A549 (cell line): ENCODE data around the gene CHKB. TPM values are rescaled to one million over a fixed set of nuclear protein-coding genes. Genes with fewer than 3 reads are reported as not detected.

Source experiments
- ATAC-seq, 2 experiments: fragments of 200-7000 bp in 1 of 2; fragments of >200 bp in 1 of 2; cut with Nextera tagmentation in 1 of 2; cut with Tn5 transposase in 1 of 2; 3 replicates each; pipeline versions ENCODE4 v1.8.0 to v1.9.1; 2018 to 2020; ENCODE audit warnings: mild to moderate bottlenecking in 1 of 2, moderate library complexity in 1 of 2
- CTCF ChIA-PET: fragments of 300-600 bp; sonication (Branson Sonifier 250); formaldehyde crosslinking; extraction: SDS; loops from one replicate; lab custom pipeline; 2021; ENCODE audit warnings: antibody characterized with exemption, inconsistent platforms; lab: Yijun Ruan, JAX
- POLR2A ChIA-PET: fragments of 350-600 bp; formaldehyde crosslinking; extraction: SDS; loops from one replicate; lab custom pipeline; 2021; ENCODE audit warnings: antibody characterized with exemption, inconsistent platforms; lab: Yijun Ruan, JAX
- DNase-seq, 2 experiments: peaks; one replicate each; pipeline versions ENCODE4 v3.0.0 to v3.0.0-alpha.2; 2011 to 2016; ENCODE audit warnings: low read depth in 1 of 2, low spot score in 1 of 2
- FAIRE-seq: peaks from 2 replicates; lab custom pipeline; 2011; peaks lifted over from hg19 to GRCh38; lab: Jason Lieb, UNC
- H3K27ac ChIP-seq, 2 experiments: fragments of >200 bp; sonication (Bioruptor Twin); formaldehyde crosslinking; 3 replicates each; pipeline ENCODE4 v1.5.1; 2016 to 2017
- H3K4me1 ChIP-seq: fragments of >200 bp; sonication (Bioruptor Twin); formaldehyde crosslinking; 3 replicates; pipeline ENCODE4 v1.6.1; 2016
- H3K4me2 ChIP-seq: fragments of >200 bp; sonication (Bioruptor Twin); formaldehyde crosslinking; 3 replicates; pipeline ENCODE4 v1.6.1; 2016
- H3K4me3 ChIP-seq: fragments of >200 bp; sonication (Bioruptor Twin); formaldehyde crosslinking; 3 replicates; pipeline ENCODE4 v1.5.1; 2016
- H3K9me3 ChIP-seq: fragments of >200 bp; sonication (Bioruptor Twin); formaldehyde crosslinking; 3 replicates; pipeline ENCODE4 v1.6.1; 2016
- BHLHE40 ChIP-seq: IDR thresholded peaks from 2 replicates; pipeline ENCODE4 v1.6.1; 2012; ENCODE audit warnings: low read depth, low read length, inconsistent platforms
- CBX8 ChIP-seq: fragments of 200-600 bp; sonication (generic); IDR thresholded peaks from 2 replicates; pipeline ENCODE4 v1.6.1; 2016
- EHMT2 ChIP-seq: fragments of 200-600 bp; sonication (generic); IDR thresholded peaks from 2 replicates; pipeline ENCODE4 v1.6.1; 2016; ENCODE audit warnings: antibody characterized with exemption, low read depth, mild to moderate bottlenecking, moderate library complexity
- ESRRA ChIP-seq: fragments of 150-350 bp; IDR thresholded peaks from 2 replicates; pipeline ENCODE4 v1.6.1; 2014; ENCODE audit warnings: mild to moderate bottlenecking, low read length, borderline replicate concordance
- GATA3 ChIP-seq: IDR thresholded peaks from 2 replicates; pipeline ENCODE4 v1.6.1; 2012; ENCODE audit warnings: borderline replicate concordance
- HDAC2 ChIP-seq: fragments of 200-600 bp; sonication (generic); IDR thresholded peaks from 2 replicates; pipeline ENCODE4 v1.6.1; 2016
- HEYL ChIP-seq: fragments of 250-450 bp; sonication (Bioruptor Pico); IDR thresholded peaks from 2 replicates; pipeline ENCODE4 v1.8.0; 2021; ENCODE audit warnings: mild to moderate bottlenecking, moderate library complexity
- HOXA7 ChIP-seq: fragments of 250-450 bp; sonication (Bioruptor Pico); IDR thresholded peaks from 2 replicates; pipeline ENCODE4 v1.5.0; 2020; ENCODE audit warnings: mild to moderate bottlenecking, moderate library complexity
- HOXB13 ChIP-seq: fragments of 250-450 bp; sonication (Bioruptor Pico); IDR thresholded peaks from 2 replicates; pipeline ENCODE4 v1.5.0; 2020; ENCODE audit warnings: low read depth, mild to moderate bottlenecking, moderate library complexity
- JUN ChIP-seq, 2 experiments: fragments of >200 bp; sonication (Bioruptor Twin); formaldehyde crosslinking; IDR thresholded peaks; 2 replicates in 1 of 2; 3 replicates in 1 of 2; pipeline ENCODE4 v1.6.1; 2016 to 2017
- KDM1A ChIP-seq: fragments of 200-600 bp; sonication (generic); IDR thresholded peaks from 2 replicates; pipeline ENCODE4 v1.6.1; 2016; ENCODE audit warnings: low read depth, mild to moderate bottlenecking
- KDM5A ChIP-seq: fragments of 200-600 bp; sonication (generic); IDR thresholded peaks from 2 replicates; pipeline ENCODE4 v1.6.1; 2016; ENCODE audit warnings: antibody characterized with exemption, mild to moderate bottlenecking
- MAZ ChIP-seq: fragments of 150-350 bp; IDR thresholded peaks from 2 replicates; pipeline ENCODE4 v1.6.1; 2014; ENCODE audit warnings: antibody characterized with exemption, low read depth, low read length, borderline replicate concordance
- MYC ChIP-seq: IDR thresholded peaks from 2 replicates; pipeline ENCODE4 v1.6.1; 2012; ENCODE audit warnings: mild to moderate bottlenecking, inconsistent platforms, low read length, improper control_type of control experiment, borderline replicate concordance
- NFE2L2 ChIP-seq: fragments of 150-350 bp; conservative IDR thresholded peaks from 2 replicates; pipeline ENCODE4 v1.6.1; 2014; ENCODE audit warnings: low read length
- NPAS2 ChIP-seq: fragments of 250-450 bp; sonication (Bioruptor Pico); IDR thresholded peaks from 2 replicates; pipeline ENCODE4 v1.8.0; 2022; ENCODE audit warnings: mild to moderate bottlenecking, moderate library complexity, borderline replicate concordance
- PHF8 ChIP-seq: fragments of 200-600 bp; sonication (generic); IDR thresholded peaks from 2 replicates; pipeline ENCODE4 v1.6.1; 2016; ENCODE audit warnings: low read depth, mild to moderate bottlenecking, antibody characterized with exemption, moderate library complexity, borderline replicate concordance
- POLR2A ChIP-seq: IDR thresholded peaks from 2 replicates; pipeline ENCODE4 v1.6.1; 2012; ENCODE audit warnings: mild to moderate bottlenecking, low read length
- RFX5 ChIP-seq: fragments of 450-650 bp; IDR thresholded peaks from 2 replicates; pipeline ENCODE4 v1.7.1; 2014; ENCODE audit warnings: antibody characterized with exemption, mild to moderate bottlenecking, moderate library complexity
- RNF2 ChIP-seq: fragments of 200-600 bp; sonication (generic); IDR thresholded peaks from 2 replicates; pipeline ENCODE4 v1.6.1; 2016; ENCODE audit warnings: low read depth, mild to moderate bottlenecking, antibody characterized with exemption, moderate library complexity, borderline replicate concordance
- SMC3 ChIP-seq: fragments of >200 bp; sonication (Bioruptor Twin); formaldehyde crosslinking; IDR thresholded peaks from 3 replicates; pipeline ENCODE4 v1.6.1; 2018; ENCODE audit warnings: inconsistent platforms
- TP53 ChIP-seq: fragments of 250-450 bp; sonication (Bioruptor Pico); IDR thresholded peaks from 2 replicates; pipeline ENCODE4 v1.5.0; 2021; ENCODE audit warnings: mild to moderate bottlenecking, moderate library complexity
- ZC3H11A ChIP-seq: fragments of 450-650 bp; IDR thresholded peaks from 2 replicates; pipeline ENCODE4 v1.6.1; 2014; ENCODE audit warnings: antibody characterized with exemption, mild to moderate bottlenecking
- ZSCAN20 ChIP-seq: fragments of 250-450 bp; sonication (Bioruptor Pico); IDR thresholded peaks from 2 replicates; pipeline ENCODE4 v1.8.0; 2022; ENCODE audit warnings: mild to moderate bottlenecking, moderate library complexity
- WGBS: methylation state at CpG from one replicate; pipeline ENCODE4 v1.1.6; 2017; ENCODE audit errors: missing lambda C conversion rate; 5-methylcytosine and 5-hydroxymethylcytosine counted together
- polyA minus RNA-seq: library from RNA; depleted of rRNA, polyadenylated mRNA; stranded (reverse); fragments of >200 nt; gene quantifications from 2 replicates; pipeline ENCODE4 v1.2.3, GENCODE V29; 2011; rRNA and poly(A)+ RNA removed
- polyA plus RNA-seq, 4 experiments: library from polyadenylated mRNA; depleted of rRNA in 3 of 4; stranded (reverse); fragments of >200 nt; fragmentation: RNase III in 1 of 4; extraction: RNeasy Plus Mini Kit Qiagen cat#74134 plus additional on column Dnase treatment in 1 of 4; gene quantifications; 2 replicates in 3 of 4; 3 replicates in 1 of 4; pipeline ENCODE4 v1.2.3, GENCODE V29; 2011 to 2017
- TF ChIP-seq, protein P1 (sequence below): fragments of 250-450 bp; sonication (Bioruptor Pico); IDR thresholded peaks from 2 replicates; pipeline ENCODE4 v1.5.0; 2020; ENCODE audit warnings: low read depth, mild to moderate bottlenecking, moderate library complexity
- TF ChIP-seq, protein P2 (sequence below): IDR thresholded peaks from 2 replicates; pipeline ENCODE4 v1.6.1; 2012; ENCODE audit warnings: low read depth, borderline replicate concordance
- TF ChIP-seq, protein P3 (sequence below): fragments of >200 bp; sonication (Bioruptor Twin); formaldehyde crosslinking; IDR thresholded peaks from 2 replicates; pipeline ENCODE4 v1.6.1; 2016
- TF ChIP-seq, protein P4 (sequence below): IDR thresholded peaks from 2 replicates; pipeline ENCODE4 v1.6.1; 2012
- TF ChIP-seq, protein P5 (sequence below): fragments of >200 bp; sonication (Bioruptor Twin); formaldehyde crosslinking; IDR thresholded peaks from 3 replicates; pipeline ENCODE4 v1.5.1; 2016
- TF ChIP-seq, protein P6 (sequence below): fragments of >200 bp; sonication (Bioruptor Twin); formaldehyde crosslinking; IDR thresholded peaks from 3 replicates; pipeline ENCODE4 v1.6.1; 2016
- TF ChIP-seq, protein P7 (sequence below): fragments of 450-650 bp; IDR thresholded peaks from 2 replicates; pipeline ENCODE4 v1.6.1; 2014; ENCODE audit warnings: antibody characterized with exemption

CHKB gene, protein sequence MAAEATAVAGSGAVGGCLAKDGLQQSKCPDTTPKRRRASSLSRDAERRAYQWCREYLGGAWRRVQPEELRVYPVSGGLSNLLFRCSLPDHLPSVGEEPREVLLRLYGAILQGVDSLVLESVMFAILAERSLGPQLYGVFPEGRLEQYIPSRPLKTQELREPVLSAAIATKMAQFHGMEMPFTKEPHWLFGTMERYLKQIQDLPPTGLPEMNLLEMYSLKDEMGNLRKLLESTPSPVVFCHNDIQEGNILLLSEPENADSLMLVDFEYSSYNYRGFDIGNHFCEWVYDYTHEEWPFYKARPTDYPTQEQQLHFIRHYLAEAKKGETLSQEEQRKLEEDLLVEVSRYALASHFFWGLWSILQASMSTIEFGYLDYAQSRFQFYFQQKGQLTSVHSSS
- polyA plus RNA-seq (2011; rRNA removed) = 16.4 and 22.7 TPM in 2 replicates
- 14.8 and 15.9 TPM in 2 replicates for polyA plus RNA-seq (2012; cell fraction: cytosol; rRNA removed)
- 74.0 and 86.8 TPM in 2 replicates for polyA plus RNA-seq (2012; cell fraction: nucleus; rRNA removed)
- 21.0 to 26.1 TPM (median 25.8 TPM) in 3 replicates for polyA plus RNA-seq (2017; fragmentation: RNase III; extraction: RNeasy Plus Mini Kit Qiagen cat#74134 plus additional on column Dnase treatment)
- 6.4 and 7.8 TPM in 2 replicates for polyA minus RNA-seq

DNA sequence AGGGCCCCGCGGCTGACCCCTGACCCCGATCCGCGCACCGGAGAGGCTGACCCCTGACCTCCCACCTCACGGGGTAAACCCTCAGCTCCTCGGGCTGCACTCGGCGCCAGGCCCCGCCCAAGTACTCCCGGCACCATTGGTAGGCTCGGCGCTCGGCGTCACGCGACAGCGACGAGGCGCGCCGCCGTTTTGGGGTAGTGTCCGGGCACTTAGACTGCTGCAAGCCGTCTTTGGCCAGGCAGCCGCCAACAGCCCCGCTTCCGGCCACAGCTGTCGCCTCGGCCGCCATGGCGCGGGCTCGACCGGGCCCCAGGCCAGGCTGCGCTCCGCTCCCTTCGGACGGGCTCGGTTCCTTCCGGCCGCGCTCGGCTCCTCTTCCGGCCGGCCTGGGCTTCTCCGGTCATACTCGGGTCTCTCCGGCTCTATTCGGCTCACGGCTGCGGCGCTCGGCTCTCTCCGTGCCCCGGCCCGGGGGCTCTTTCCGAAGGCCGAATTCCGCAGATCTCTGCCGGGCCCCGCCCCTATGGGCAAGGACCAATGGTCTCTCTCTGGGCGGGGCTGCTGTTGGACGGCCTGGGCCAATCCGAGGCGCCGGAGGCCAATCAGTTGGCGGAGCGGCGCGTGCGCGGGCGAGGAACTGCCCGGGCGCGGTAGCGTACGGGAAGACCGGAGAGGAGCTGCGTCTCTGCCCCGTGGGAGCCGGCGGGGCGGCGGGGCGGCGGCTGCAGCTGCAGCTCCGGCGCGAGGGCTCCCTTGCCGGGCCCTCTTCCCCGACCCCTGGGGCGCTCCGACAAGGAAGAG is at the start of gene CHKB:
Gene CHKB, minus strand, starts transcription at position 357 of the 801 bp plus-strand sequence. Its CDS starts 68 bp downstream, at position 289.
- ATAC-seq (peak; percentile 93 to 97), FAIRE-seq (no peak), DNase-seq (peak; percentile 94 to 96)
- ChIA-PET POLR2A (interaction anchor here (0.6 to 1.5 kb wide), 4 partner anchors 18 to 57 kb away, joined by 3 read pairs; partner anchors contain the start of genes SCO2 and TYMP), CTCF (interaction anchor here (2.0 to 2.1 kb wide), 2 partner anchors 20 to 38 kb away, joined by 6 to 8 read pairs; partner anchors contain the start of gene SYCE3)
- TF ChIP-seq, protein P1, sequence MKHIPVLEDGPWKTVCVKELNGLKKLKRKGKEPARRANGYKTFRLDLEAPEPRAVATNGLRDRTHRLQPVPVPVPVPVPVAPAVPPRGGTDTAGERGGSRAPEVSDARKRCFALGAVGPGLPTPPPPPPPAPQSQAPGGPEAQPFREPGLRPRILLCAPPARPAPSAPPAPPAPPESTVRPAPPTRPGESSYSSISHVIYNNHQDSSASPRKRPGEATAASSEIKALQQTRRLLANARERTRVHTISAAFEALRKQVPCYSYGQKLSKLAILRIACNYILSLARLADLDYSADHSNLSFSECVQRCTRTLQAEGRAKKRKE (CRISPR knock-in tag) = no peak
- TF ChIP-seq ZC3H11A (no peak), RNF2 (no peak), HOXB13 (no peak), NFE2L2 (no peak), BHLHE40 (no peak), POLR2A (peak; percentile 56), ZSCAN20 (no peak), HEYL (CRISPR knock-in tag) (no peak), TP53 (CRISPR knock-in tag) (no peak), KDM5A (no peak), RFX5 (no peak), EHMT2 (no peak), GATA3 (no peak), ESRRA (no peak), NPAS2 (no peak), KDM1A (no peak), PHF8 (peak; percentile 60; the same call in 1 of the 2 replicates), SMC3 (no peak), MYC (no peak), HDAC2 (no peak), JUN (IDR thresholded peaks at IDR 0.05) (peak in 1 of 2 experiments; percentile 52; a peak in 1 of 5 replicates), MAZ (no peak), CBX8 (no peak), HOXA7 (no peak)
- TF ChIP-seq, protein P2, sequence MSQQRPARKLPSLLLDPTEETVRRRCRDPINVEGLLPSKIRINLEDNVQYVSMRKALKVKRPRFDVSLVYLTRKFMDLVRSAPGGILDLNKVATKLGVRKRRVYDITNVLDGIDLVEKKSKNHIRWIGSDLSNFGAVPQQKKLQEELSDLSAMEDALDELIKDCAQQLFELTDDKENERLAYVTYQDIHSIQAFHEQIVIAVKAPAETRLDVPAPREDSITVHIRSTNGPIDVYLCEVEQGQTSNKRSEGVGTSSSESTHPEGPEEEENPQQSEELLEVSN = 0 out of 2 replicates have a peak, but pooled peaks have one; percentile 33
- TF ChIP-seq, protein P3, sequence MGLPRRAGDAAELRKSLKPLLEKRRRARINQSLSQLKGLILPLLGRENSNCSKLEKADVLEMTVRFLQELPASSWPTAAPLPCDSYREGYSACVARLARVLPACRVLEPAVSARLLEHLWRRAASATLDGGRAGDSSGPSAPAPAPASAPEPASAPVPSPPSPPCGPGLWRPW = no peak
- TF ChIP-seq, protein P4, sequence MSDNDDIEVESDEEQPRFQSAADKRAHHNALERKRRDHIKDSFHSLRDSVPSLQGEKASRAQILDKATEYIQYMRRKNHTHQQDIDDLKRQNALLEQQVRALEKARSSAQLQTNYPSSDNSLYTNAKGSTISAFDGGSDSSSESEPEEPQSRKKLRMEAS = peak; percentile 13; the same call in 1 of the 2 replicates
- TF ChIP-seq, protein P5, sequence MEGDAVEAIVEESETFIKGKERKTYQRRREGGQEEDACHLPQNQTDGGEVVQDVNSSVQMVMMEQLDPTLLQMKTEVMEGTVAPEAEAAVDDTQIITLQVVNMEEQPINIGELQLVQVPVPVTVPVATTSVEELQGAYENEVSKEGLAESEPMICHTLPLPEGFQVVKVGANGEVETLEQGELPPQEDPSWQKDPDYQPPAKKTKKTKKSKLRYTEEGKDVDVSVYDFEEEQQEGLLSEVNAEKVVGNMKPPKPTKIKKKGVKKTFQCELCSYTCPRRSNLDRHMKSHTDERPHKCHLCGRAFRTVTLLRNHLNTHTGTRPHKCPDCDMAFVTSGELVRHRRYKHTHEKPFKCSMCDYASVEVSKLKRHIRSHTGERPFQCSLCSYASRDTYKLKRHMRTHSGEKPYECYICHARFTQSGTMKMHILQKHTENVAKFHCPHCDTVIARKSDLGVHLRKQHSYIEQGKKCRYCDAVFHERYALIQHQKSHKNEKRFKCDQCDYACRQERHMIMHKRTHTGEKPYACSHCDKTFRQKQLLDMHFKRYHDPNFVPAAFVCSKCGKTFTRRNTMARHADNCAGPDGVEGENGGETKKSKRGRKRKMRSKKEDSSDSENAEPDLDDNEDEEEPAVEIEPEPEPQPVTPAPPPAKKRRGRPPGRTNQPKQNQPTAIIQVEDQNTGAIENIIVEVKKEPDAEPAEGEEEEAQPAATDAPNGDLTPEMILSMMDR = no peak
- TF ChIP-seq, protein P6, sequence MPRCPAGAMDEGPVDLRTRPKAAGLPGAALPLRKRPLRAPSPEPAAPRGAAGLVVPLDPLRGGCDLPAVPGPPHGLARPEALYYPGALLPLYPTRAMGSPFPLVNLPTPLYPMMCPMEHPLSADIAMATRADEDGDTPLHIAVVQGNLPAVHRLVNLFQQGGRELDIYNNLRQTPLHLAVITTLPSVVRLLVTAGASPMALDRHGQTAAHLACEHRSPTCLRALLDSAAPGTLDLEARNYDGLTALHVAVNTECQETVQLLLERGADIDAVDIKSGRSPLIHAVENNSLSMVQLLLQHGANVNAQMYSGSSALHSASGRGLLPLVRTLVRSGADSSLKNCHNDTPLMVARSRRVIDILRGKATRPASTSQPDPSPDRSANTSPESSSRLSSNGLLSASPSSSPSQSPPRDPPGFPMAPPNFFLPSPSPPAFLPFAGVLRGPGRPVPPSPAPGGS = peak; percentile 80; the same call in 2 of the 3 replicates
- TF ChIP-seq, protein P7, sequence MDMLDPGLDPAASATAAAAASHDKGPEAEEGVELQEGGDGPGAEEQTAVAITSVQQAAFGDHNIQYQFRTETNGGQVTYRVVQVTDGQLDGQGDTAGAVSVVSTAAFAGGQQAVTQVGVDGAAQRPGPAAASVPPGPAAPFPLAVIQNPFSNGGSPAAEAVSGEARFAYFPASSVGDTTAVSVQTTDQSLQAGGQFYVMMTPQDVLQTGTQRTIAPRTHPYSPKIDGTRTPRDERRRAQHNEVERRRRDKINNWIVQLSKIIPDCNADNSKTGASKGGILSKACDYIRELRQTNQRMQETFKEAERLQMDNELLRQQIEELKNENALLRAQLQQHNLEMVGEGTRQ = no peak
- H3K4me3 ChIP-seq = peak within 1 kb of the TSS; percentile 88
- H3K27ac ChIP-seq = peak within 1 kb of the TSS; percentile 98 to 99
- 1% methylated on average over 16 of the region's 96 CpGs for WGBS
- H3K9me3 ChIP-seq = no peaks in the 10 kb centered on the region
- H3K4me2 ChIP-seq = peak within 1 kb of the TSS; percentile 98
- peaks cover 12% of the 10 kb centered on the region; the same call in 1 of the 3 replicates for H3K4me1 ChIP-seq
